Measurements from ENCODE around the gene CLNS1A. TPM values are rescaled to one million over a fixed set of nuclear protein-coding genes. Genes with fewer than 3 reads are reported as not detected.
A peak's percentile ranks its signal among the peaks of the same experiment; 100 is the strongest.

Gene CLNS1A
- total and polyA plus RNA-seq, 2 experiments from 2014 or later, result 77.3 to 137 TPM

GRCh38 chr11:77593883-77594282, 43.7 kb downstream of the CLNS1A start:
- no peak overlapping the region for H3K27ac ChIP-seq
- peaks cover 5% of the 10 kb centered on the region for H3K4me1 ChIP-seq (ENCODE audit: insufficient read depth)
- no peaks in the 10 kb centered on the region for H3K9me2 ChIP-seq (replicated peaks; ENCODE audit: insufficient read depth)
- no peaks in the 10 kb centered on the region for H4K20me1 ChIP-seq (ENCODE audit: insufficient read depth, poor library complexity, severe bottlenecking)
- H3K4me2 ChIP-seq, result peak overlapping the region; percentile 35
- peaks cover 23% of the 10 kb centered on the region for H3K79me2 ChIP-seq
- no peak overlapping the region for H2AFZ ChIP-seq
- no peaks in the 10 kb centered on the region for H3K36me3 ChIP-seq (replicated peaks; ENCODE audit: insufficient read depth, low read depth)
- no peaks in the 10 kb centered on the region for H3K27me3 ChIP-seq
- no peak overlapping the region for H3K4me3 ChIP-seq
- no peaks in the 10 kb centered on the region for H3K9me3 ChIP-seq (ENCODE audit: low read depth)
- DNase-seq (ENCODE audit: low spot score), result no peak
- no peak for TF ChIP-seq EZH2phosphoT487 (IDR thresholded peaks at IDR 0.05; ENCODE audit: low read depth, severe bottlenecking, unreplicated experiment)
- TF ChIP-seq EZH2 (IDR thresholded peaks at IDR 0.05; ENCODE audit: borderline replicate concordance), result no peak

- Histone ChIP-seq H2AFZ (no peak overlapping the region), H3K79me2 (peaks cover 21% of the 10 kb centered on the region), H3K36me3 (replicated peaks; ENCODE audit: insufficient read depth, low read depth) (no peaks in the 10 kb centered on the region), H3K4me2 (no peak overlapping the region), H3K4me3 (no peak overlapping the region), H3K9me2 (replicated peaks; ENCODE audit: insufficient read depth) (no peaks in the 10 kb centered on the region), H3K27me3 (no peaks in the 10 kb centered on the region), H4K20me1 (ENCODE audit: insufficient read depth, poor library complexity, severe bottlenecking) (no peaks in the 10 kb centered on the region), H3K9me3 (ENCODE audit: low read depth) (no peaks in the 10 kb centered on the region), H3K27ac (no peak overlapping the region), H3K4me1 (ENCODE audit: insufficient read depth) (peaks cover 8% of the 10 kb centered on the region)
- no peak for DNase-seq (ENCODE audit: low spot score)
- no peak for TF ChIP-seq CTCF (IDR thresholded peaks at IDR 0.05; ENCODE audit: poor library complexity)
- no peak for TF ChIP-seq EZH2phosphoT487 (IDR thresholded peaks at IDR 0.05; ENCODE audit: low read depth, severe bottlenecking, unreplicated experiment)
- TF ChIP-seq EZH2 (IDR thresholded peaks at IDR 0.05; ENCODE audit: borderline replicate concordance), result no peak
- 81% methylated on average over 2 of the region's 2 CpGs for WGBS (ENCODE audit: low lambda C conversion rate, missing lambda C conversion rate)
Measured at GRCh38 chr11:77592727-77593126, 44.9 kb downstream of the CLNS1A start.

GRCh38 chr11:77590194-77590782, 47.3 kb downstream of the CLNS1A start:
- Histone ChIP-seq H3K9me3 (ENCODE audit: low read depth) (no peaks in the 10 kb centered on the region), H3K79me2 (peaks cover 18% of the 10 kb centered on the region), H3K4me2 (peak overlapping the region; percentile 94), H2AFZ (peak overlapping the region; percentile 30), H3K9me2 (replicated peaks; ENCODE audit: insufficient read depth) (no peaks in the 10 kb centered on the region), H3K36me3 (replicated peaks; ENCODE audit: insufficient read depth, low read depth) (no peaks in the 10 kb centered on the region), H4K20me1 (ENCODE audit: insufficient read depth, poor library complexity, severe bottlenecking) (no peaks in the 10 kb centered on the region), H3K4me3 (peak overlapping the region; percentile 28), H3K27me3 (no peaks in the 10 kb centered on the region), H3K27ac (peak overlapping the region; percentile 89), H3K4me1 (ENCODE audit: insufficient read depth) (peaks cover 8% of the 10 kb centered on the region)
- DNase-seq (ENCODE audit: low spot score), result peak; percentile 66
- TF ChIP-seq CTCF (IDR thresholded peaks at IDR 0.05; ENCODE audit: poor library complexity) (no peak), EZH2 (IDR thresholded peaks at IDR 0.05; ENCODE audit: borderline replicate concordance) (no peak), EZH2phosphoT487 (IDR thresholded peaks at IDR 0.05; ENCODE audit: low read depth, severe bottlenecking, unreplicated experiment) (no peak)
- WGBS (ENCODE audit: low lambda C conversion rate, missing lambda C conversion rate), result 5% methylated on average over 31 of the region's 31 CpGs

- H3K9me2 ChIP-seq (replicated peaks; ENCODE audit: insufficient read depth), result no peaks in the 10 kb centered on the region
- 0% methylated on average over 36 of the region's 75 CpGs for WGBS (ENCODE audit: low lambda C conversion rate, missing lambda C conversion rate)
- H3K36me3 ChIP-seq (replicated peaks; ENCODE audit: insufficient read depth, low read depth), result no peaks in the 10 kb centered on the region
- no peaks in the 10 kb centered on the region for H3K27me3 ChIP-seq
- no peaks in the 10 kb centered on the region for H4K20me1 ChIP-seq (ENCODE audit: insufficient read depth, poor library complexity, severe bottlenecking)
- peak within 1 kb of the TSS; percentile 30 for H2AFZ ChIP-seq
- TF ChIP-seq CTCF (IDR thresholded peaks at IDR 0.05; ENCODE audit: poor library complexity), result no peak
- peak within 1 kb of the TSS; percentile 89 for H3K27ac ChIP-seq
- H3K4me2 ChIP-seq, result peak within 1 kb of the TSS; percentile 94
- H3K4me3 ChIP-seq, result peak within 1 kb of the TSS; percentile 28
- H3K9me3 ChIP-seq (ENCODE audit: low read depth), result no peaks in the 10 kb centered on the region
- peaks cover 18% of the 10 kb centered on the region for H3K79me2 ChIP-seq
- peak; percentile 95 for DNase-seq (ENCODE audit: low spot score)
- H3K4me1 ChIP-seq (ENCODE audit: insufficient read depth), result peaks cover 8% of the 10 kb centered on the region
Measured at GRCh38 chr11:77589521-77590193, 47.9 kb downstream of the CLNS1A start, which contains the start of gene AQP11. TSS of gene AQP11 (plus strand) at chr11:77589953. CDS start at chr11:77589993, 40 bp downstream.
